Upper lobe of left lung (tissue), 6 donors: ENCODE data around the gene PTPN2. TPM values are rescaled to one million over a fixed set of nuclear protein-coding genes. Genes with fewer than 3 reads are reported as not detected.
"Not testable (repeated sequence)": the region's sequence is repeated elsewhere in the genome, so short reads cannot be mapped to it uniquely, and the experiment has no call there.

Experiments used
- ATAC-seq, 2 donors: fragments of 200-7000 bp; cut with Tn5 transposase; one replicate each; pipeline ENCODE4 v1.9.1; 2022; ENCODE audit warnings: mild to moderate bottlenecking in 2 of 2, moderate library complexity in 2 of 2; ENCODE audit not compliant: low FRiP score in 2 of 2
- DNase-seq, 2 donors: peaks; one replicate each; pipeline ENCODE4 v3.0.0-alpha.2; 2019 to 2020
- H3K27ac ChIP-seq, 4 donors: fragments of 200-600 bp; sonication (generic); one replicate each; pipeline ENCODE4 v1.5.1; 2016 to 2019
- H3K27me3 ChIP-seq, 4 donors: fragments of 200-600 bp; sonication (generic); one replicate each; pipeline ENCODE4 v1.5.1; 2017 to 2019
- H3K36me3 ChIP-seq, 4 donors: fragments of 200-600 bp; sonication (generic); one replicate each; pipeline ENCODE4 v1.5.1; 2016 to 2019
- H3K4me1 ChIP-seq, 4 donors: fragments of 200-600 bp; sonication (generic); one replicate each; pipeline ENCODE4 v1.5.1; 2018 to 2019
- H3K4me3 ChIP-seq, 4 donors: fragments of 200-600 bp; sonication (generic); one replicate each; pipeline ENCODE4 v1.5.1; 2017 to 2019; ENCODE audit warnings: mild to moderate bottlenecking in 2 of 4, moderate library complexity in 1 of 4
- H3K9me3 ChIP-seq, 4 donors: fragments of 200-600 bp; sonication (generic); one replicate each; pipeline ENCODE4 v1.5.1; 2018 to 2019
- EP300 ChIP-seq, 4 donors: sonication (generic); formaldehyde crosslinking; IDR thresholded peaks; one replicate each; pipeline ENCODE4 v1.5.1; 2017; ENCODE audit warnings: antibody characterized with exemption in 4 of 4, control low read depth in 2 of 4
- POLR2A ChIP-seq, 4 donors: fragments of 450-650 bp; IDR thresholded peaks; one replicate each; pipeline ENCODE4 v1.5.1; 2016 to 2017; ENCODE audit warnings: antibody characterized with exemption in 4 of 4, mild to moderate bottlenecking in 2 of 4
- POLR2AphosphoS5 ChIP-seq, 2 donors: sonication (generic); formaldehyde crosslinking; IDR thresholded peaks; one replicate each; pipeline ENCODE4 v1.5.1; 2017; ENCODE audit warnings: antibody characterized with exemption in 2 of 2
- WGBS, 2 donors: methylation state at CpG; one replicate each; pipeline ENCODE4 v1.1.5; 2017 to 2018; 5-methylcytosine and 5-hydroxymethylcytosine counted together
- total RNA-seq, 6 donors: library from RNA; depleted of rRNA in 4 of 6; stranded (reverse); fragments of >200 nt in 4 of 6; gene quantifications; one replicate each; pipeline versions ENCODE4 v1.1.0 to v1.2.1, GENCODE V29; 2016 to 2021
- TF ChIP-seq, protein P1 (sequence below), 6 experiments: fragments of 450-650 bp in 4 of 6; fragments of 200-600 bp in 2 of 6; sonication (generic) in 2 of 6; IDR thresholded peaks; one replicate each; pipeline ENCODE4 v1.5.1; 2016 to 2019; ENCODE audit warnings: antibody characterized with exemption in 6 of 6
- donor health status: DM: no; HTN: no; CAD: no; lungs with moderate emphysema.
- donor health status: DM: no; HTN: yes; CAD: no; lungs with severe emphysema.

The PTPN2 gene
- total RNA-seq, 6 donors from 2014 or later = 31.9 to 119 (median 54.0) TPM

- peak overlapping the region in 2 of 4 donors; percentile 24 to 28 for H3K4me3 ChIP-seq
Measured at GRCh38 chr18:12776821-12777471, 107.1 kb downstream of the PTPN2 start.

GRCh38 chr18:12776415-12776814, 107.6 kb downstream of the PTPN2 start:
- H3K36me3 ChIP-seq, H3K4me1 ChIP-seq, ATAC-seq, H3K9me3 ChIP-seq, H3K27me3 ChIP-seq, H3K27ac ChIP-seq, DNase-seq: not testable (repeated sequence)
- 91 to 94% methylated on average over 3 to 7 of the region's 7 CpGs for WGBS, 2 donors
- H3K4me3 ChIP-seq = peak overlapping the region in 1 of 4 donors; percentile 28

More at GRCh38 chr18:12776821-12777471, 107.1 kb downstream of the PTPN2 start:
- WGBS, 2 donors = 85 to 92% methylated on average over 19 to 31 of the region's 54 CpGs
- Histone ChIP-seq H3K27me3 (no peaks in the 10 kb centered on the region), H3K9me3 (no peaks in the 10 kb centered on the region), H3K4me1 (no peaks in the 10 kb centered on the region), H3K36me3 (no peaks in the 10 kb centered on the region), H3K27ac (peak overlapping the region in 1 of 4 donors; percentile 24)
- TF ChIP-seq POLR2A (IDR thresholded peaks at IDR 0.05) (no peak), EP300 (IDR thresholded peaks at IDR 0.05) (no peak), POLR2AphosphoS5 (IDR thresholded peaks at IDR 0.05) (no peak)
- TF ChIP-seq, protein P1, sequence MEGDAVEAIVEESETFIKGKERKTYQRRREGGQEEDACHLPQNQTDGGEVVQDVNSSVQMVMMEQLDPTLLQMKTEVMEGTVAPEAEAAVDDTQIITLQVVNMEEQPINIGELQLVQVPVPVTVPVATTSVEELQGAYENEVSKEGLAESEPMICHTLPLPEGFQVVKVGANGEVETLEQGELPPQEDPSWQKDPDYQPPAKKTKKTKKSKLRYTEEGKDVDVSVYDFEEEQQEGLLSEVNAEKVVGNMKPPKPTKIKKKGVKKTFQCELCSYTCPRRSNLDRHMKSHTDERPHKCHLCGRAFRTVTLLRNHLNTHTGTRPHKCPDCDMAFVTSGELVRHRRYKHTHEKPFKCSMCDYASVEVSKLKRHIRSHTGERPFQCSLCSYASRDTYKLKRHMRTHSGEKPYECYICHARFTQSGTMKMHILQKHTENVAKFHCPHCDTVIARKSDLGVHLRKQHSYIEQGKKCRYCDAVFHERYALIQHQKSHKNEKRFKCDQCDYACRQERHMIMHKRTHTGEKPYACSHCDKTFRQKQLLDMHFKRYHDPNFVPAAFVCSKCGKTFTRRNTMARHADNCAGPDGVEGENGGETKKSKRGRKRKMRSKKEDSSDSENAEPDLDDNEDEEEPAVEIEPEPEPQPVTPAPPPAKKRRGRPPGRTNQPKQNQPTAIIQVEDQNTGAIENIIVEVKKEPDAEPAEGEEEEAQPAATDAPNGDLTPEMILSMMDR (IDR thresholded peaks at IDR 0.05) = no peak
- DNase-seq = peak in 1 of 2 donors; percentile 83
- no peak for ATAC-seq

GRCh38 chr18:12774982-12775381, 109.1 kb downstream of the PTPN2 start:
- no peak for ATAC-seq
- no peak overlapping the region for H3K27ac ChIP-seq
- H3K9me3 ChIP-seq = no peaks in the 10 kb centered on the region
- WGBS, 2 donors = 87 to 89% methylated on average over 9 of the region's 9 CpGs
- no peak for DNase-seq
- TF ChIP-seq EP300 (IDR thresholded peaks at IDR 0.05) (no peak), POLR2A (IDR thresholded peaks at IDR 0.05) (no peak), POLR2AphosphoS5 (IDR thresholded peaks at IDR 0.05) (no peak)
- TF ChIP-seq, protein P1 (IDR thresholded peaks at IDR 0.05) = no peak
- no peaks in the 10 kb centered on the region for H3K36me3 ChIP-seq
- H3K4me1 ChIP-seq = no peaks in the 10 kb centered on the region
- no peak overlapping the region for H3K4me3 ChIP-seq
- H3K27me3 ChIP-seq = no peaks in the 10 kb centered on the region

DNA sequence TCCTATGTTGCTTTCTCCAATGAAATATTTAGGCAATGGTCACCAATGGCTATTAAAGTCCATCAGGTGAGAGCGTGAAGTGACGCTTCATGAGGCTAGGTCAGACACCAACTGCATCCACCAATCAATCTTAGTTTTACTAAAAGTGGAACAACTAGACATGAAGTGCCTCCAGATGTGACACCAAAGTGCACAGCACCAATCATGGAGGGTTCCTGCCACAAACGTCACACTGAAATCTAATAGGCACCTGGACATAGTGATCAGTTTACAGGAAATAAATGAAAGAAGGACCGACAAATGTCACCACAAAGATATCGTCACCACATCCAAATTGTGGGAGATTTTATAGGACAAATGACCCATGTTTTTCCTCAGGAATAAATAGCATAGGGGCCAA, 110.7 kb downstream of the PTPN2 start:
- TF ChIP-seq EP300 (IDR thresholded peaks at IDR 0.05) (no peak), POLR2AphosphoS5 (IDR thresholded peaks at IDR 0.05) (no peak), POLR2A (IDR thresholded peaks at IDR 0.05) (no peak)
- TF ChIP-seq, protein P1 (IDR thresholded peaks at IDR 0.05) = no peak
- ATAC-seq (no peak), DNase-seq (no peak)
- no peaks in the 10 kb centered on the region for H3K4me1 ChIP-seq
- no peaks in the 10 kb centered on the region for H3K9me3 ChIP-seq
- whole genome bisulfite sequencing, 2 donors = 83 to 84% methylated on average over 5 of the region's 5 CpGs
- H3K27me3 ChIP-seq = no peaks in the 10 kb centered on the region
- H3K27ac ChIP-seq = no peak overlapping the region
- no peak overlapping the region for H3K4me3 ChIP-seq
- no peaks in the 10 kb centered on the region for H3K36me3 ChIP-seq

DNA sequence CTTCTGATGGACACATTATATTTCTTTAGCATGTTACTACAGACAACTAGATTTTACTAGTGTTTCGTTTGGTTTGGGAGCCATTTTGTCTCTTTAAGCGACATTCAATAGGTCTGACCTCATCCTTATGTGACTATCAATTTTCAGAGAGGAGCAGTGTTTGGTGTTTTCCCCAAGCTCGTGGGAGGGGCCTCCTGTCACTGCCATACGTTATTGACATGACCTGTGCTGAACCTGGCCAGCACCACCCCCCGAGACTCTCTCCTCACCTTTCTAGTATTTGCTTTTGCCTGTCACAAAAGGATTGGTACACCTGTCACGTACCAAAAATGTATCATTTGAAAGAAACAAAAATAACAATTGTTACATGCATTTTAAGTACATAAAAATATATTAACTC, 111.9 kb downstream of the PTPN2 start:
- no peak for DNase-seq
- H3K27me3 ChIP-seq = no peaks in the 10 kb centered on the region

More for the DNA sequence above, 111.9 kb downstream of the PTPN2 start:
- ATAC-seq = no peak
- H3K4me1 ChIP-seq = no peaks in the 10 kb centered on the region
- no peak overlapping the region for H3K4me3 ChIP-seq
- H3K9me3 ChIP-seq = no peaks in the 10 kb centered on the region
- WGBS, 2 donors = 69 to 86% methylated on average over 6 of the region's 6 CpGs
- TF ChIP-seq POLR2A (IDR thresholded peaks at IDR 0.05) = no peak
- no peak for TF ChIP-seq EP300 (IDR thresholded peaks at IDR 0.05)
- TF ChIP-seq POLR2AphosphoS5 (IDR thresholded peaks at IDR 0.05) = no peak
- TF ChIP-seq, protein P1 (IDR thresholded peaks at IDR 0.05) = no peak
- no peak overlapping the region for H3K27ac ChIP-seq
- no peaks in the 10 kb centered on the region for H3K36me3 ChIP-seq
